HUDEP-2 (cell line): ENCODE data around the gene GPR17.

Source experiments
- DNase-seq, 76 experiments: peaks; one replicate each; lab custom pipeline; 2025; ENCODE audit not compliant: unreplicated experiment in 76 of 76; lab: John Stamatoyannopoulos, UW

Gene GPR17

GRCh38 chr2:127614246-127614645 lies 31.7 kb upstream of the GPR17 start:
- no peak for DNase-seq

- DNase-seq, result no peak
Observed at GRCh38 chr2:127614731-127615130, 31.2 kb upstream of the GPR17 start.

- no peak for DNase-seq
Observed at GRCh38 chr2:127615511-127616166, 30.3 kb upstream of the GPR17 start.

GRCh38 chr2:127618551-127619202 lies 27.3 kb upstream of the GPR17 start:
- no peak for DNase-seq

GRCh38 chr2:127619203-127619590 lies 26.8 kb upstream of the GPR17 start:
- no peak for DNase-seq

- no peak for DNase-seq
Observed at GRCh38 chr2:127619877-127620705, 25.9 kb upstream of the GPR17 start.

GRCh38 chr2:127620866-127621265 lies 25.1 kb upstream of the GPR17 start:
- DNase-seq, result no peak

- no peak for DNase-seq
Observed at GRCh38 chr2:127621981-127622431, 23.9 kb upstream of the GPR17 start.

- DNase-seq, result no peak
Observed at GRCh38 chr2:127622561-127623387, 23.2 kb upstream of the GPR17 start.

GRCh38 chr2:127623388-127624319 lies 22.3 kb upstream of the GPR17 start:
- DNase-seq, result no peak

GRCh38 chr2:127624320-127624755 lies 21.6 kb upstream of the GPR17 start:
- no peak for DNase-seq

GRCh38 chr2:127624756-127625571 lies 21.0 kb upstream of the GPR17 start:
- no peak for DNase-seq

- DNase-seq, result no peak
Observed at GRCh38 chr2:127625572-127625951, 20.4 kb upstream of the GPR17 start.

- no peak for DNase-seq
Observed at GRCh38 chr2:127626175-127626574, 19.8 kb upstream of the GPR17 start.

GRCh38 chr2:127626917-127627739 lies 18.8 kb upstream of the GPR17 start:
- no peak for DNase-seq

- DNase-seq, result no peak
Observed at GRCh38 chr2:127627740-127628571, 18.0 kb upstream of the GPR17 start.
